Measurements from ENCODE around the gene KRT80.

KRT80 gene

DNA sequence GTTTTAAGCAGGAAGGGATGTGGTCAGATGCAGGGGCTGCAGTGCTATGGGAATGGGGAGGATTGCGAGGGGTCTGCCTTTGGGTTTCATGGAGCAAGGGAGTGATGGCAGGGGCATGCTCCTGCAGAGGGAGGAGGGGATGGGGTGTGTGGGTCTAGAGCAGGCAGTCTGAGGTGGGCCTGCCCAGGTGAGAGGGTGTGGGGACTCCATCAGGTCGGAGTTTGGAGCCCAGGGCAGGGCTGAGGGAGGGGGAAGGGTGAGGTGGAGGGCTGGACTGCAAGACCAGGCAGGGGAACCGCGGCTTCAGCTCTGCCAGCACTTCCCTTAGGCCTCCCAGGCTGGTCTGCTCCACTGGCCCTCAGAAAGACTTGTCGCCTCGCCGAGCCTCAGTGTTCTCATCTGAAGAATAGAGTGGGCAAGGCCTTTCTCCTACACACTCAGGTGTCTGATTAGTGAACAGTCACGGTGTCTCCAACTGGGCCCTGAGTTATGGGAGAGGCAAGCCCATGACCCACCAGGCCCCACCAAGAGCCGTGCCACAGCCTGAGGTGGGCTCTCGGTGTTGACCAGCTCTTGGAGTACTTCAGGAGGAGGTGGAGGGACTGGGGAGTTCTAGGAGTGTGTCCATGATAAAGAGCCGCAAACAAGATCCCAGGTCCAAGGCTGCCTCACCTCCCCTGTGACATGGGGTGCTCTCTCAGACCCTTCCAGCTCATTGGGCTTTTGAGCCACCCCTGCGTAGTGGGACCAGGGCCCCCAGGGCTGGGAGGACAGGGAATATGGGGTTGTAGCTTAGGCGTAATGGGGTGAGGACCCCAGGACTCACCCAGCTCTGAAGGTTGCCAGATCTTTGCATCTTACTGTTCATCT lies 20.1 kb upstream of the KRT80 start:
- FAIRE-seq: no peak

DNA sequence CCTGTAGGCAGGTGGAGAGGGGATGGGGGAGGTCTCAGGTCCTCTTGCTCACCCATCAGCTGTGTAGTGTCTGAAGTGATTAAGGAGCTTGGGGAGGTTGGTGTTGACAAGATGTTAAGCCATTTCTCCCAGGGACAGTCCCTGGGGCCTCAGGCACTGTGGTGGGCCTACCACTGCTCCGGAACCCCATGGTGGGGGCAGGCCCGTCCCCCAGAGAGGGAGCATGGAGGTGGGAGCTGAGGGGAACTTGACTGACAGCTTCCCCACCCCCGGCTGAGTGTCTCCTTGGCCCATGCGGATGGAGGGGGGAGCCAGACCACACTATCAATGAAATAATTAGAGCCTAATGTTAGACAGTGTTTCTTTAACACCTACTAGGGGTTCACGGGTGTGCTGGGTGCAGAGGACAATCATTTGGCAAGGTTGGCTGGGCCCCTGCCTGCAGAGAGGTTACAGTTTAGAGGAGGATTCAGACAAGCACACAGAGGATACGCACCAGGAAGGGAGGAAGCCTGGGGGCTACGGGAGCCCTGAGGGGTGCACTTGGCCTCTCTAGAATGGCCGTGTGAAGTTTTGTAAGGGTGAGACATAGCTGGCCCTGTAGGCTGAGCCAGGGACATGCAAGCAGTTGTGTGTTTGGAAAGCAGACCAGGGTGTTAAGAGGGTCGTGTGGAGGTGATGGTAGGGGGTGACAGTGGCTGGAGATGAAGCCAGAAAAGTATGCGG lies 19.3 kb upstream of the KRT80 start:
- no peak for DNase-seq (ENCODE audit: low spot score)
- FAIRE-seq: no peak

More for the DNA sequence above, 20.1 kb upstream of the KRT80 start:
- DNase-seq (ENCODE audit: low spot score): no peak

DNA sequence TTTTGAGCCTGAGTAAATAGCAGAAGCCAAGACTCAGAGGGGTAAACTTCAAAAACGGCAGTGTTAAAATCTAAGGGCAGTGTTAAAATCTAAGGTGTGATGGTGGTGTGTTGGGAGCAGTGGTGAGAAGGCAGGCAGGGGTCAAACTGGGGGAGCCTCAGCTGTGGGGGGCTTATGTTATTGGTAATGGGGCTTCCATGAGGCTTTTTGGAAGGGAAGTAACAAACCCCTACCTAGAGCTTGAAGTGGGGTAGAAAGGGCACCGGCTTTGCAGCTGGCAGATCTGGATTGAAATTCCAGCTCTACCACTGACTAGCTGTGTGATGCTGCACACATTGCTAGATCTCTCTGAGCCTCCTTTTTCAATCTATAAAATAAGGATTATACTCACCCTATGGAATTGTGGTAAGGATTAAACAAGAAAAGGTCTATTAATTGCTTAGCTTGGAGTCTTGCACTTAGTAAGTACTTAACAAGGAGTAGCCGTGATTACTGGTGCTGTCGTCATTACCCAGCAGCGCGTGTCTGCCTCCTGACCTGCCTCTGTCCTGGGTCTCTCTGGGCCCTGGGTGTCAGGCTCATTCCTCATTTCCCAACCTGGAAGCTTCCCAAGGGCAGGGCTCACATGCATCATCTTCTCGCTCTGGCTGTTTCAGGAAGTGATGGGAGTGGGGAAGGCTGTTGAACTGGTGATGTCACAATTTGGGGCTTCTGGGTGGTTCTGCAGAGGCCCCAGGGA lies 18.5 kb upstream of the KRT80 start:
- DNase-seq (ENCODE audit: low spot score): no peak
- FAIRE-seq: no peak

- FAIRE-seq (no peak), DNase-seq (ENCODE audit: low spot score) (no peak)
Measured at GRCh38 chr12:52209321-52209720, 17.5 kb upstream of the KRT80 start.

DNA sequence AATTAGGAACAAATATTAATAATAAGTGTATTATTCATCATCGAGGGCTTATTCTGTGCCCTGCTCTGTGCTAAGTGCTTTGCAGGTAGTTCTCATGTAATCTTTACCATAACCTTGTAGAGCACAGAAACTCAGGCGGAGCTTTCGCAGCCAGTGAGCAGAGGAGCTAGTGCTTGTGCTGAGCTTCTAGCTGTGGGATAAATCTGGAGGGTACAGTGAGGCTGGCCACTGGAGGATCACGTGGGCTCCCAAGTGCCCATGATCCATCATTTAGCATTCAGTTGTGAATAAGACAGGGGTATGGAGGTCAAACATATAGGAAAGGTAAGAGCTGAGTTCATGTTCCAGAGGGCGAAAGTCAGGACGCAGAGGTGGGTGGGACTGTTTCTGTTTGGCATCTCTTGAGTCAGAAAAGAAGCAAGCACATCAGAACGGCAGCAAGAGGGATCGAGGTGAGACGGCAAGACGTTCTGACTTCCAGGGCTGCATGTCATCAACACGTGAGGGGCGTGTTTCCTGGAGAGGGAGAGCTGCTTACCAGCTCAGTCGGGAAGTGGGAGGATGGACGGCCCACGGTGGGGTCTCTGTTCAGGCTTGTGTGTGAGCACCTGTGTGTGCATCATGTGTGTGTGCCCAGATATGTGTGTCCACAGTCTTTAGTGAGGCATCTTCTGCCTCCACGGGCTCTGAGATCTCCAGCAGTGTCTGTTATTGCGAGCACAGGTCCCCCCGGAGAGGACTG lies 16.8 kb upstream of the KRT80 start:
- no peak for DNase-seq (ENCODE audit: low spot score)

DNA sequence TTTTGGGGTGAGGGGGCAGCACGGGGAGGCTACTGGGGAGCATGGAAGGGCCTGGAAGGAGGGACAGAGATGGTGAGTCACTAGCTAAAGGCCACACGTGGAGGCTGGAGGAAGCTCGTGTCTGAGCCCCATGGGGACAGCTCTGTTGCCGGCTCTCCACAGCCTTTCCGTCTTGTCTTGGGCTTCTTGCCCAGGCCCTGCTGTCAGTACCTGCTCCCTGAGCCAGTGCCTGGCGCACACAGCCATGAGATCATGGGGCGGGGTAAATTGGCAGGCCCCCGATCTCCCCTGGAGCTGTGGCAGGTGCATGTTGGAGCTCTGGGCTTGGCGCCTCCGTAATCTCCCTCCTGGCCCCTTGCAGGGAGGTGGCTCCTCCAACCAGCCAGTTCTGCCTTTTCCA lies 16.1 kb upstream of the KRT80 start:
- DNase-seq (ENCODE audit: low spot score): no peak

More for the DNA sequence above, 16.8 kb upstream of the KRT80 start:
- no peak for FAIRE-seq

DNA sequence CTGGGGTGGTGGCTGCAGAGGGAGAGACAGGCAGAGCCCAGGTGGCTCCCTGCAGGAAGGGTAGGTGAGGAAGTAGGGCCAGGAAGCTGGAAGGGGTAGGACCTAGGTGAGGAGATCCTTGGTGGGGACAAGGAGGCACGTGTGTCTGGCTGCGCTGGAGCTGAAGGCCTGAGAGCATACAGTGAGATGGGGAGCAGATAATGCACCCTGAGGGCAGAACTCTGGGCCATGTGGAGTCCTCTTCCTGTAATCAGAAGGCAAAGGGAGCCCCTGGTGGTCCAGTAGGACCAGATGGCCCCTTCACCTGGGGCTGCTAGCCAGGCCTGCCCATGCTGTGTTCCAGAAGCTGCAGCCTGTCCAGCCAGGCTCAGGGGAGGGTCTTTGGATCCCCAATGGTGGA lies 15.3 kb upstream of the KRT80 start:
- FAIRE-seq: peak; percentile 5
- DNase-seq (ENCODE audit: low spot score): no peak

More for the DNA sequence above, 16.1 kb upstream of the KRT80 start:
- FAIRE-seq: no peak

DNA sequence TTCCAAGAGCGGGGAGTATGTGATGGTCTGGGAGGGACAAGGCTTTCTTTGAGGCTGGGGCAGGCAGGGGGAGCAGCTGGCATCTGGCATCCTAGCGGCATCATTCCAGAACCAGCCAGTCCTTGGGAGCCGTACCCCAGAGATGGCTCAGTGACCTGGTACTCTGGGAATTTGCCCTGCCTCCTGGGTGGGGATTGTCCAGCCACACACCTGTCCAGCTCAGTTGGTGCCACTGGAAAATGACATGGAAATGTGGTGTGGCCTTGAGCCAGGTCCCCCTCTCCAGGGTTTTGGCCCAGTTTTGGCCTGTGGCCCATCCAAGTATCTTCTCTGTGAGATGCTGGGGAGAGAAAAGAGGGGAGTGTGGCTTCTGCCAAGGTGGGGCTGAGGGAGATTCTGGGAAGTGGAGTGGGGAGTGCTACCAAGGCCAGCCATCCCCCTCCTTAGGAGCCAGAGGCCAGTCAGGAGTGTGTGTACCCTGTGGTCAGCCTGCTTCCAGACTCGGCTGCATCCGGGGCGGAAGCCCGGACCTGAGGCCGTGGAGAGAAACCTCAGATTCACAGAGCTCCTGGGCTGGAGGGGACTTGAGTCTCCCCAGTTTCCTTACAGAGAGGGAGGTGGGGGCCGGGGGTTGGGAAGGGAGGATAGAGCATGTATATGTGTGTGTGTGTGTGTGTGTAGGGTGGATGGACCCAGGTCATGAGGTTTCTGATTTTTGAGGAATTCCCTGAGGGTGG lies 14.7 kb upstream of the KRT80 start:
- FAIRE-seq (peak; percentile 46), DNase-seq (ENCODE audit: low spot score) (no peak)

GRCh38 chr12:52205612-52206303 lies 13.9 kb upstream of the KRT80 start:
- DNase-seq (ENCODE audit: low spot score): no peak
- no peak for FAIRE-seq

DNA sequence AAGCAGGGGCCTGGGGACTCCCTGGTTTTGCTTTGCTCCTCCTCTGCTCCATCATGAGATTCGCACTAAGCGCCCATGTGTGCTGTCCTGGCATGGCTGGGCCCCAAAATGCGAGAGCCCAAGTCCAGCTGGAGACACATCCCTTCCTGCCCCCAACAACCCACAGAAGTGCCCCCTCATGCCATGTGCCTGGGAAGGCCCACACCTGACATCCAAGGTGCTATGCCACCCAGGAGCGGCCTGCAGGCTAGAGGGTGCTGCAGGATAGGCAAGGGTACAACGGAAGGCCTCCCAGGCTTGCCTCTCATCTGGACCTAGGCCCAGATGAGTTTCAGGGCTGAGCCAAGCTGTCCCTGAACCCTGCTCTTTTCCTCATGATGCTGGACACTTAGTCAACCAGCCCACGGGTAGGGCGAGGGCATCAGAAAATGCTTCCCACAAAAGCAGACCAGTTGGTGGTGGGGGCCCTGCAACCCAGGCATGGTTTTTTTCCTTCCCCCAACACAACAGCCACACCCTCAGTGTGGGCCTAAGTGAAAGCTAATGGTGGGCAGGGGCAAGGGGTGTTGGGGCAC lies 13.2 kb upstream of the KRT80 start:
- peak; percentile 50 for FAIRE-seq

DNA sequence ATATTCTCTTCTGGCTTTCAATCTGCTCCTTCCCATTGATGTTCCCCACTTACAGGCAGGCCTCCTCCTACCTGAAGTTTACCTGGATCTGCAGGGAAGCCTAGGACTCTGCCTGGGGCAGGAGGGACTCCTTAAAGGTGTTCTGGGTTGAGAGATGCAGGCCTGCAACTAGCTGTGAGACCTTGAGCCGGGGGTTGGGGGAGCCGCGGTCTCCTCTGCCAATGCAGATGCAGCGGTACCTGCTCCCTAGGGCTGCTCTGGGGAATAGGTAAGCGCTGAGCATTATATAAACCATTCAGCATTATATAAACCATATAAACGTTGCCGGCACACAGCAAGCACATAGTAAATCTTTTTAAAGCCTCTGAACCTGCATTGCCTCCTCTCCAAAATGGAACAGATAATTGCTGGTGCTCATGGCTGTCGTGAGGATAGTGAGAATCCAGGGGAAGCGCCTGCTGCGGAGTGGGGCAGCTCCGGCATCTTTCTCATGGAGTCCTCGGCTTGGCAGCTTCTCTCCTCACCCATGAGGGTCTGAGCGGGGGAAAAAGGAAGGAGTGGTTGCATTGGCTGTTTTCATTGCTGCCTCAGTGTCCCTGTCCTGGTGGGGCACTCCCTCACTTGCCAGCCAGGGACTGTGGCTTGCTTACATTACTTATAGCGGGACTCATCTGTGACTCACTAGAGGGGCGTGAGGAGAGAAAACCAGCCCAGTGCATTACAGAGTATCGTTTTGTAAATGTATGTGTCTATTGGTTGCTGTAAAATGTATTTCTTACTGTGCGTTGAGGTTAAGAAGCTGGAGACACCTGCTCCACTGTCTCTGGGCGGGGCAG lies 12.5 kb upstream of the KRT80 start:
- DNase-seq (ENCODE audit: low spot score) (no peak), FAIRE-seq (peak; percentile 86)

More for the DNA sequence above, 13.2 kb upstream of the KRT80 start:
- DNase-seq (ENCODE audit: low spot score): no peak

GRCh38 chr12:52203079-52203921 lies 11.5 kb upstream of the KRT80 start:
- DNase-seq (ENCODE audit: low spot score) (peak; percentile 73), FAIRE-seq (peak; percentile 99)

DNA sequence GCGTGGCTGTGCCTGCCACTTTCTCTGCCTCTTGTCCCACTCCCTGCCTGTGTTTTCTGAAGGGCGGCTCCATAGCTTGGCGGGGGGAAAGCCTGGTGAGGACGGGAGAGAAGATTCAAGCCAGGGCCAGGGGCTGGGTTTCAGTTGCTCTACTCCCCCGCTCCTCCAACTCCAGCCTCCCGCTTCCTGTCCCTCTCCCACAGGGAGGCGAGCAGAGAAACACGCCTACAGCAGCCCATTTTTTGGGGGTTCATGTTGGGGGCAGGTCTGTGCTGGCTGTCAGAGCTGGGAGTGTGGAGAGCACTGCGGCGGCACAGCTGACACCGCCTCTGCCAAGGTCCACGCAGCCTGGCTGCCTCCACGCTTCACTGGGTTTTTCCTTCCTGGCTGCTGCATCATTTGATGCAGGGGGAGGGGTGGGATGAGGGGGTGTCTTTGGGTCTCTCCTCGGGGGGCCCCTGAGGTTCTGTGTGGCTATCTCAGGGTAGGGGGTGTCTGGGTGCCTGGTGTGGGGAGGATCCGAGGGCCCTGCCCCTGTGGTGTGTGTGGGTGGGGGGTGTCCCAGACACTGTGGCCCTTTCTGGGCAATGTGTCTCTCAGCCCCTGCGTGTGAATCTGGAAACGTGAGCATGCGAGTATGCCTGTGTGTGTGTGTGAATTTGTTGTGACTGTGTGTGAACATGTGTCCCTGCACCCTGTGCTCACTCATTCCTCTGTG lies 10.7 kb upstream of the KRT80 start:
- peak; percentile 81 for FAIRE-seq
- DNase-seq (ENCODE audit: low spot score): no peak

DNA sequence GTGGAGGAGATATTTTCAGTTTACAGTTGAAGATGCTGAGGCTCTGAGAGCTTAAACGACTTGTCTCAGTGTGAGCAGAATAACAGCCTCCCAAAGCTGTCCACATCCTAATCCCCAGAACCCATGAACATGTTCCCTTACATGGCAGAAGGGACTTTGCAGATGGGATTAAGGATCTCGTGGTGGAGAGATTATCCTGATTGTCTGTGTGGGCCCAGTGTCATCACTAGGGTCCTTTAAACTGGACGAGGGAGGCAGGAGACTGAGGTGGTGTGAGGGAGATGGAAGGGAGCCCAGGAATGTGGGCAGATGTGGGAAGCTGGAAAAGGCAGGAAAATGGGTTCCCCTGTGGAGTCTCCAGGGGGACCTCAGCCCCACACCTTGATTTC lies 9.6 kb upstream of the KRT80 start:
- DNase-seq (ENCODE audit: low spot score) (no peak), FAIRE-seq (no peak)

GRCh38 chr12:52200781-52201450 lies 9.1 kb upstream of the KRT80 start:
- FAIRE-seq: no peak

DNA sequence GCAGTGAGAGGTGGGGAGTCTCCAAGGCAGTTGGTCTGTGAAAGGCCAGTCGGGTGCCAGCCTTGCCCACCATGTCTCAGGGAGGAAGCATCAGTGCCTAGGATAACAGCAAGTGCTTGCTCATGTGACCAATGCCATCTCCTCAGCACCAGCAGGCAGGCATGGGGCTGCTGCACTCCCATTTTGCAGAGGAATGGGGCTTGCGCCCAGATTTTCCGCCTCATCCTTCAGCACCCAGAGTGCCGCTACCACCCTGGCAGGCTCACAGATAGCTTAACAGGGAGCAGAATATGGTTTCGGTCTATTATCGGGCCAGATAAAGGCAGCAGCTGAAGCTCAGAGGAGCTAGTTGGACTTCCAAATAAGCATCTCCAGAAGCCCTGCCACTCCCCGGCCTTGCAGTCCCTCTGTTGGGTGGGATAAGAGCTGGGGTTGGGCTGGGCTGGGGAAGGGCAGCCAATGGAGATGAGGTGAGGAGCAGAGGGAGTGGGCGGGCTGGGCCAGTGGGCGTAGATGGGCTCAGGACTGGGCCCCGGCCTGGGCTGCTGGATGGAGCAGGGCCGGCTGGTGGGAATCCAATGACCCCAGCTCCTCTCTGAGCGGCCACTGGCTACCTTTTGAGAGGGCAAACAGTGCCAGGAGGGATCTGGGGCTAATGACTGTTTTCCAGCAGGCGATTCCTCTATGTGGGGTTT lies 8.4 kb upstream of the KRT80 start:
- FAIRE-seq (no peak), DNase-seq (ENCODE audit: low spot score) (no peak)

More at GRCh38 chr12:52200781-52201450, 9.1 kb upstream of the KRT80 start:
- no peak for DNase-seq (ENCODE audit: low spot score)

Measured in urothelium cell line (cell line).